ENCODE results near the gene MINK1.

The MINK1 gene

DNA sequence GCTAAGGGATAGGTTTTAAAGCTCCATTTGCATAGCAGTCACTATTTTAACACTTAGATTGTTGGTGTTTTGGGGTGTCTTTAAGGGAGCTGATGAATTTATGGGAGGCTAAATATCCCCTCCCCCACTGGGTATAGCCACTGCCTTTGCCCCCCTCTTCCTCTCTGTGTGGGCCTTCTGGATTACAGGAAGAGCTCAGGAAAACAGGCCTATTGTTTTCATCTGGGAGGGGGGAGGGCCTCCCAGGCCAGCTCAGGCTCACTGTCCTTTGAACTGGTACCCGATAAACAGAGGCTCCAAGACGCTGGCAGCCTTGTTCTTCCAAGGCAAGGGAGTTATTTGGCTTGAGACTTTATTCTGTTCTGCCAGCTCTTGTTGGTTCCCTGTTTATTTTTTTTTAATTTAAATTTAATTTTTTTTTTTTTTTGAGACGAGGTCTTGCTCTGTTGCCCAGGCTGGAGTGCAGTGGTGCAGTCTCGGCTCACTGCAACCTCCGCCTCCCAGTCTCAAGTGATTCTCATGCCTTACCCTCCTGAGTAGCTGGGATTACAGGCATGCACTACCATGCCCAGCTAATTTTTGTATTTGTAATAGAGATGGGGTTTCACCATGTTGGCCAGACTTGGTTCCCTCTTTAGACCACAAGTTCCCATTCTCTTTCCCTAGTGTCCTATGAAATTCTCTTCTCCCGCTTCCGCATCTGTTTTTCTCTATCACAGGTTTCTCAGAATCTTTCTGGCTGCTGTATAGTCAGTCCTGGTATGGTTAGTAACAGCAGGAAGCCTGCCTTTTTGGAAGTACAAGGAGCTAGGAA, 25.1 kb downstream of the MINK1 start:
- DNase-seq (ENCODE audit: extremely low spot score) = no peak
- ChIA-PET POLR2A (interaction anchor here (1.0 kb wide), 1 partner anchor 11 kb away, joined by 5 read pairs; no protein-coding TSS in a partner anchor), CTCF (interaction anchor here (0.7 to 2.0 kb wide), 8 partner anchors 9 to 682 kb away, joined by 3 to 5 read pairs (median 4); partner anchors contain the start of gene ARRB2)
- TF ChIP-seq CTCF (IDR thresholded peaks at IDR 0.05; ENCODE audit: control extremely low read depth, extremely low read depth, low read depth, missing control alignments) = no peak

DNA sequence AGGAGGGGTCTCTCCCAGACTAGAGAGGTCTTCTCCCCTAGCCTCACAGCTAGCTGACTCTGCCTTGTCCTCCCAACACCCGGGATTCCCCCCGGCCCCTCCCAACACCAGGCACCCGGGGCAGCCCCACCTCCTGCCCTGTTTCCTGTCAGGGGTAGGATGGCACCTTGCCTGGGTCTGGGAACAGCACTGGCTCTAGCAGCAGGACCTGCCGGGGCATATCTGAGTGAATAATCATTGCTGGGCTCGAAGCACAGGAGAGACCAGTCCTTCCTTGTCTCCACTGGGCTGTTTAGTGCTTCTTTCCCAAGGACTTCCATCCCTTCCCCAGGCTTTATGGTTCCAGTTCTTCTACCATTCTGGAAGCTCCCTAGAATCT, 25.7 kb downstream of the MINK1 start:
- ChIA-PET CTCF (interaction anchor here (0.7 kb wide), 1 partner anchor 9 kb away, joined by 3 read pairs; no protein-coding TSS in a partner anchor), POLR2A (no interaction called here)
- TF ChIP-seq CTCF (IDR thresholded peaks at IDR 0.05; ENCODE audit: control extremely low read depth, extremely low read depth, low read depth, missing control alignments) = no peak
- no peak for DNase-seq (ENCODE audit: extremely low spot score)

- no peak for TF ChIP-seq CTCF (IDR thresholded peaks at IDR 0.05; ENCODE audit: control extremely low read depth, extremely low read depth, low read depth, missing control alignments)
- CTCF ChIA-PET = interaction anchor here (1.2 to 2.1 kb wide), 4 partner anchors 8 to 29 kb away, joined by 3 to 8 read pairs (median 4); no protein-coding TSS in a partner anchor
- POLR2A ChIA-PET = no interaction called here
- DNase-seq (ENCODE audit: extremely low spot score) = no peak
Measured at GRCh38 chr17:4859816-4860625, 26.9 kb downstream of the MINK1 start.

- ChIA-PET CTCF (interaction anchor here (1.2 to 2.1 kb wide), 4 partner anchors 8 to 29 kb away, joined by 3 to 8 read pairs (median 4); no protein-coding TSS in a partner anchor), POLR2A (no interaction called here)
- DNase-seq (ENCODE audit: extremely low spot score) = no peak
- no peak for TF ChIP-seq CTCF (IDR thresholded peaks at IDR 0.05; ENCODE audit: control extremely low read depth, extremely low read depth, low read depth, missing control alignments)
Measured at GRCh38 chr17:4860651-4861050, 27.5 kb downstream of the MINK1 start.

DNA sequence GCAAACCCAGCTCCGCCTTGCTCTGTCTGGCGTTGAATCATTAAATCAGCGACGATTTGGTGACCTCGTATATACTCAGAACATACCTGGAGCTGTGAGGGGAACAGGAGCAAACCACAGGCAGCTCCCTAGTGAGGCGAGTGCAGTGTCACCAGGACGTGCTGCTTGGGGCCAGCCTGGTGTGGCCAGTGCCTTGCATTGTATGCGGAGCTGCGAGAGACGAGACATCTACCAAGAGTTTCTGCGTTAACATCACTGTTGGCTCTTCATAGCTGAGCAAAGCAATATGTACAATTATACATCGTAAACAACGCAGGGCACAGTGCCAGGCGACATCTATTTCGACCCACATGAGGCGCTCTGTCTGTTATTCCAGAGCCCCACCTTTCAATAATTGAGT, 27.9 kb downstream of the MINK1 start:
- ChIA-PET POLR2A (no interaction called here), CTCF (interaction anchor here (1.2 to 2.1 kb wide), 5 partner anchors 9 to 28 kb away, joined by 3 to 8 read pairs (median 5); no protein-coding TSS in a partner anchor)
- no peak for DNase-seq (ENCODE audit: extremely low spot score)
- TF ChIP-seq CTCF (IDR thresholded peaks at IDR 0.05; ENCODE audit: control extremely low read depth, extremely low read depth, low read depth, missing control alignments) = no peak

DNA sequence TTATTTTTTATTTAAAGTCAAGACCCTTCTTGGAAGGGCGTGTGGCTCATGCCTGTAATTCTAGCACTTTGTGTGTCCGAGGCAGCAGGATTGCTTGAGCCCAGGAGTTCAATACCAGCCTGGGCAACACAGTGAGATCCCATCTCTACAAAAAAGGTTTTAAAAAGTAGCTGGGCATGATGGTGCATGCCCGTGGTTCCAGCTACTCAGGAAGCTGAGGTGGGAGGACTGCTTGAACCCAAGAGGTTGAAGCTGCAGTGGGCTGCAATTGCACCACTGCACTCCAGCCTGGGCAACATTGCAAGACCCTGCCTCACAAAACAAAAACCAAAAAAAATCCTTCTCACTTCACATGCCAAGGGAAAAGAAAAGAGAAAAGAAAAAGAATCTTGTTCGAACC, 29.6 kb downstream of the MINK1 start:
- CTCF ChIA-PET = interaction anchor here (0.9 kb wide), 1 partner anchor 296 kb away, joined by 3 read pairs; no protein-coding TSS in a partner anchor

More for the DNA sequence above, 29.6 kb downstream of the MINK1 start:
- DNase-seq (ENCODE audit: extremely low spot score) = no peak
- no peak for TF ChIP-seq CTCF (IDR thresholded peaks at IDR 0.05; ENCODE audit: control extremely low read depth, extremely low read depth, low read depth, missing control alignments)
- POLR2A ChIA-PET = no interaction called here

Measured in GM10248 (cell line).